Astrocyte (in vitro differentiated cells and primary cell): ENCODE data around the gene HIVEP2.

Source experiments
- EZH2 ChIP-seq: IDR thresholded peaks from 2 replicates; pipeline ENCODE4 v1.6.1; 2012; ENCODE audit warnings: mild to moderate bottlenecking, low read length, inconsistent platforms; ENCODE audit not compliant: insufficient read depth
- TF ChIP-seq, protein P1 (sequence below): IDR thresholded peaks from 2 replicates; pipeline ENCODE4 v1.5.1; 2011; ENCODE audit warnings: low read depth, mild to moderate bottlenecking, inconsistent platforms, low read length, moderate library complexity; ENCODE audit not compliant: insufficient read depth

DNA sequence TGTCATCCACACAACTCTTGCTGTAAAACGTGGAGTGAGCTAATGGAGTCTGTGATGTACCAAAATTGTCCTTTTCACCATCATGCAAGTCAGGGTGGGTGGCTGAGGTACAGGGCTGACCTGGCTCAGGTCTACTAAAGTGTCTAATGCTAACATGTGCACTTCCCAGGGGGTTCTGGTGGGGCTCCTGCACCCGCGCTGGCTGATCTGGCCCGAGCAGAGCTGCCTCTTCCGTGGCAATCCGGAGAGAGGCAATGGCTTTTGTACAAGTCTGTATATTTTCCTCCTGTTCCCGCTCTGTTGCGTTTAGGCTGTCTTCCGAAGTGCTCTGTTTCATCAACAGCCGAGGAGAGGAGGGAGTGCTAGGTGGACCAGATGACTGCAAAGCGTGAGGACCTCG lies 191.8 kb downstream of the HIVEP2 start:
- TF ChIP-seq, protein P1, sequence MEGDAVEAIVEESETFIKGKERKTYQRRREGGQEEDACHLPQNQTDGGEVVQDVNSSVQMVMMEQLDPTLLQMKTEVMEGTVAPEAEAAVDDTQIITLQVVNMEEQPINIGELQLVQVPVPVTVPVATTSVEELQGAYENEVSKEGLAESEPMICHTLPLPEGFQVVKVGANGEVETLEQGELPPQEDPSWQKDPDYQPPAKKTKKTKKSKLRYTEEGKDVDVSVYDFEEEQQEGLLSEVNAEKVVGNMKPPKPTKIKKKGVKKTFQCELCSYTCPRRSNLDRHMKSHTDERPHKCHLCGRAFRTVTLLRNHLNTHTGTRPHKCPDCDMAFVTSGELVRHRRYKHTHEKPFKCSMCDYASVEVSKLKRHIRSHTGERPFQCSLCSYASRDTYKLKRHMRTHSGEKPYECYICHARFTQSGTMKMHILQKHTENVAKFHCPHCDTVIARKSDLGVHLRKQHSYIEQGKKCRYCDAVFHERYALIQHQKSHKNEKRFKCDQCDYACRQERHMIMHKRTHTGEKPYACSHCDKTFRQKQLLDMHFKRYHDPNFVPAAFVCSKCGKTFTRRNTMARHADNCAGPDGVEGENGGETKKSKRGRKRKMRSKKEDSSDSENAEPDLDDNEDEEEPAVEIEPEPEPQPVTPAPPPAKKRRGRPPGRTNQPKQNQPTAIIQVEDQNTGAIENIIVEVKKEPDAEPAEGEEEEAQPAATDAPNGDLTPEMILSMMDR = no peak
- TF ChIP-seq EZH2 = no peak
